Measurements from ENCODE around the gene JARID2. TPM values are rescaled to one million over a fixed set of nuclear protein-coding genes. Genes with fewer than 3 reads are reported as not detected.
A peak's percentile ranks its signal among the peaks of the same experiment; 100 is the strongest.

The JARID2 gene
- total and polyA plus RNA-seq, 4 donors, result 1.4 to 12.3 (median 3.4) TPM

GRCh38 chr6:15475261-15475660, 229.4 kb downstream of the JARID2 start:
- Histone ChIP-seq H3K4me3 (ENCODE audit: low read depth in 1 of 3, low read length in 3 of 3) (no peak overlapping the region), H3K27ac (ENCODE audit: low read depth in 1 of 2, low read length in 2 of 2) (no peak overlapping the region), H3K9me3 (ENCODE audit: control insufficient read depth in 4 of 4, low read length in 3 of 4) (no peaks in the 10 kb centered on the region), H3K9ac (ENCODE audit: low read depth in 1 of 2, low read length in 2 of 2) (no peak overlapping the region), H3K4me1 (ENCODE audit: control insufficient read depth in 4 of 4, insufficient read depth in 4 of 4, low read length in 3 of 4) (no peaks in the 10 kb centered on the region), H3K36me3 (ENCODE audit: control insufficient read depth in 4 of 4, insufficient read depth in 3 of 4, low read depth in 1 of 4, low read length in 3 of 4) (peaks cover 0 to 6% (median 2%) of the 10 kb centered on the region in 4 donors), H3K27me3 (ENCODE audit: control insufficient read depth in 4 of 4, insufficient read depth in 4 of 4, low read length in 3 of 4) (no peaks in the 10 kb centered on the region)
- 96% methylated on average over 6 of the region's 6 CpGs for WGBS
- peak; percentile 9 for DNase-seq (ENCODE audit: low spot score)
- no peak for TF ChIP-seq MAX (IDR thresholded peaks at IDR 0.05)
- TF ChIP-seq ZBTB33 (IDR thresholded peaks at IDR 0.05), result no peak

- Histone ChIP-seq H3K27ac (ENCODE audit: low read depth in 1 of 2, low read length in 2 of 2) (no peak overlapping the region), H3K4me3 (ENCODE audit: low read depth in 1 of 3, low read length in 3 of 3) (no peak overlapping the region), H3K4me1 (ENCODE audit: control insufficient read depth in 4 of 4, insufficient read depth in 4 of 4, low read length in 3 of 4) (no peaks in the 10 kb centered on the region), H3K36me3 (ENCODE audit: control insufficient read depth in 4 of 4, insufficient read depth in 3 of 4, low read depth in 1 of 4, low read length in 3 of 4) (peaks cover 0 to 5% (median 2%) of the 10 kb centered on the region in 4 donors), H3K27me3 (ENCODE audit: control insufficient read depth in 4 of 4, insufficient read depth in 4 of 4, low read length in 3 of 4) (no peaks in the 10 kb centered on the region), H3K9me3 (ENCODE audit: control insufficient read depth in 4 of 4, low read length in 3 of 4) (no peaks in the 10 kb centered on the region), H3K9ac (ENCODE audit: low read depth in 1 of 2, low read length in 2 of 2) (no peak overlapping the region)
- WGBS, result 87% methylated on average over 4 of the region's 4 CpGs
- DNase-seq (ENCODE audit: low spot score), result peak; percentile 17
- TF ChIP-seq RXRA (IDR thresholded peaks at IDR 0.05) (no peak), FOXA2 (IDR thresholded peaks at IDR 0.05) (no peak), REST (IDR thresholded peaks at IDR 0.05) (no peak), HNF4A (conservative IDR thresholded peaks at IDR 0.05) (no peak), TAF1 (conservative IDR thresholded peaks at IDR 0.05) (no peak), CTCF (IDR thresholded peaks at IDR 0.05; ENCODE audit: low read depth, low read length, missing input control) (no peak), GABPA (IDR thresholded peaks at IDR 0.05 in 1 of 2, conservative IDR thresholded peaks at IDR 0.05 in 1 of 2) (no peak), HNF4G (IDR thresholded peaks at IDR 0.05) (no peak), SP1 (IDR thresholded peaks at IDR 0.05) (no peak), YY1 (IDR thresholded peaks at IDR 0.05) (no peak), NR2F2 (IDR thresholded peaks at IDR 0.05) (no peak), RAD21 (IDR thresholded peaks at IDR 0.05) (no peak), ATF3 (IDR thresholded peaks at IDR 0.05) (no peak), EGR1 (IDR thresholded peaks at IDR 0.05; ENCODE audit: low read depth in 2 of 2) (no peak)
Observed at GRCh38 chr6:15475872-15476271, 230.0 kb downstream of the JARID2 start.

All from liver (tissue), 9 donors.